GM19351 (cell line): ENCODE results near the gene AHCYL2.
"Not testable (repeated sequence)": the region's sequence is repeated elsewhere in the genome, so short reads cannot be mapped to it uniquely, and the experiment has no call there.

Experiments
- ATAC-seq: cut with Tn5 transposase; IDR thresholded peaks from one replicate; pipeline ENCODE4 v1.9.1; 2021; ENCODE audit warnings: mild to moderate bottlenecking, moderate library complexity; ENCODE audit not compliant: unreplicated experiment

Gene AHCYL2

GRCh38 chr7:129446925-129447324, 222.1 kb downstream of the AHCYL2 start:
- ATAC-seq = not testable (repeated sequence)

- not testable (repeated sequence) for ATAC-seq
Measured at GRCh38 chr7:129447445-129447844, 222.6 kb downstream of the AHCYL2 start.

DNA sequence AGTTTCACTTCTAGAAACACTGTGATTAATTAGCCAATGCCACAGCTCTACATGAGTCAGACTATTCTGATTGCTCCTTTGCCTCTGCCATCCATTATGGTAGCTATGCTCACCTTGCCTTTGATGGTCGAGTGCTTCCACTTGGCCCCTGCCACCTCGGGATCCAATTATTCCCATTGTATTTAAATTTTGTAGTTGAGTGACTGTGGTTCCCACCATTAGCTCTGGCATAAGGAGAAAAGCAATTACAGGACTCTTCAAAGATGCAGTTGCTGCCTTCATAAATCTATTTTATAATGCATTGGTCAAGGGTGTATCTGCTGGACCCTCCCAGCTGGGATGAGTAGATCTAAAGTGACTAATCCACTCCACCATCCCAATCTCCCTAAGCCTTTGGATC, 223.8 kb downstream of the AHCYL2 start:
- not testable (repeated sequence) for ATAC-seq

DNA sequence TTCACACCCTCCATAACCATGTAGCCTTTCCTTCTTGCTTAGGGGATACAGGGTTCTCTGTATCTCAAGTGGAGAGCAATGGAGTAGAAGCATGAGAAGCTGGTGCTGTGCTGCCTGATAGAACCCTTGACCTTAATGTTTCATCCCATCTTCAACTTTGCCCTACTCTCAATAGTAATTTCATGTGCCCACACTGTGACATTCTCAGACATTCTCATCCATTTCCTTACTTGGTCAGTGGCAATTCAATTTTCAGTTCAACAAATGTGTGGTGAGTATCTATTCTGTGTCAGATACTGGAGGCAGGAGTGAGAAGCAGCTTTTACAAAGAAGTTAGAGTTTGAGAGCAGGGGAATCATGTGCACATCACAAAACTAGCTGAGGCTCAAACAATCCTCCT, 225.5 kb downstream of the AHCYL2 start:
- no peak for ATAC-seq

- no peak for ATAC-seq
Measured at GRCh38 chr7:129452589-129453231, 227.9 kb downstream of the AHCYL2 start.

- no peak for ATAC-seq
Measured at GRCh38 chr7:129453510-129454248, 228.8 kb downstream of the AHCYL2 start.

GRCh38 chr7:129454249-129454551, 229.4 kb downstream of the AHCYL2 start:
- no peak for ATAC-seq

GRCh38 chr7:129456421-129456820, 231.6 kb downstream of the AHCYL2 start:
- ATAC-seq = no peak

DNA sequence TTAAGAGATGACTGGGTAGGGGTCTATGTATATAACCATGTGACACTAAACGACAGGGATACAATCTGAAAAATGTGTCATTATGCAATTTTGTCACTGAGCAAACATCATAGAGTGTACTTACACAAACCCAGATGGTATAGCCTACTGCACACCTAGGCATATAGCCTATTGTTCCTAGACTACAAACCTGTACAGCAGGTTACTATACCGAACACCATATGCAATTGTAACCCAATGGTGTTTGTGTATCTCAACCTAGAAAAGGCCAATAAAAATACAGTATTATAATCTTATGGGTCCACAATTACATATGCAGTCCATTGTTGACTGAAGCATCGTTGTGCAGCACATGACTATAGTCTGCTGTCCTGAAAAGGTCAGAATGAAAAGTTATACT, 232.3 kb downstream of the AHCYL2 start:
- no peak for ATAC-seq

GRCh38 chr7:129458171-129458570, 233.3 kb downstream of the AHCYL2 start:
- no peak for ATAC-seq

- no peak for ATAC-seq
Measured at GRCh38 chr7:129461809-129462208, 237.0 kb downstream of the AHCYL2 start.

DNA sequence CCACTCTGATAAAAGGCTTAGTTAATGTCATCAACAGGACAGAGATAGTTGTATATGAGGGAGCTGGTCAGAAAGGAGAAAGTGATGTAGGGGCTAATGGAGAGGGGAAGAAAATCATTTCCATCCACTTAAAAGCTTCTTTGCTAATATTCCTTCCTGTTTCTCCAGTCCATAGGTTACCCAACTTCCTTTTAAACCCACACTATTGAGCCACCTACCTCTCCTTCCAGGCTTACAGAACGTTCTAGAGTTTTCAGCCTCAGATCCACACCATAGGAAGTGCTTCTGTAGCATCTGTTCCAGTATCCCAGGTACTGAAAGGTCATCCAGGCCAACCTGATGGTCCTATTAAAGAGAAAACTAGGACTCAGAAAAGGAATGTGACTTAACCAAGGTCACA, 237.6 kb downstream of the AHCYL2 start:
- no peak for ATAC-seq

DNA sequence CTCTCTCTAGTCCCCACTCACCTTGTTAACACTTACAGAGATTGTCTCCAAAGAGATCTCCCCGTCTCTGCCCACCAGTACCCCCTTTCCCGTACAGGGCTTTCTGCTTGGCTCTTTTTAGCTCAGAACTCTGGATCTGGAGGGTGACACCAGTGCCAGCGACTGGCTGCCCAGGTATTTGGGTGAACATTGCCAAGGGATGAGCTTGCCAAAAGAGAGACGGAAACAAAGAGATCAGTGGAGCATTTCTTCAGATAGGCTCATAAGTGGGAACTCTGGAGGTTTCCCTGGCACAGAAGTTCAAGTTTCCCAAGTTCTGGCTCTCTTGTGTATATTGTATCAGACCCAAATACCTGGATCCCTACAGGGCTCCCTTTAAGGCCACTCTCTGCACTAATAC, 239.4 kb downstream of the AHCYL2 start:
- no peak for ATAC-seq

- no peak for ATAC-seq
Measured at GRCh38 chr7:129465080-129465479, 240.2 kb downstream of the AHCYL2 start.

- no peak for ATAC-seq
Measured at GRCh38 chr7:129466796-129467195, 242.0 kb downstream of the AHCYL2 start.

DNA sequence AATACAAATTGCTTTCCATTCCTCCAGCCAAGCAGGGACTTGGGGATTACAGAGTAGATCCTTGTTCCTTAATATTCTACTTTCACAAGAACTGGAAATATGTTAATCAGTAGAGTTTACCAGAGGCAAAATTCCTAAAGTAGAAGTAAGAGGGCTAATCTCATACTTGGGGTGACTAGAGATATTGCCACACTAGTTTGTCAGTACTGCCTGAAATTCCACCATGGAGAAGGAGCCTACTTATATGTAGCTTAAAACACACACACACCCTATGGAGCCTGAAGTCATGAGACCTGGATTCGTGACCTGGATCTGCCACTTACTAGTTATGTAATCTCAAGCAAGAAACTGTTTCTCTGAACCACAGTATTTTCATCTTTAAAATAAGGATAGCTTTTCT, 243.3 kb downstream of the AHCYL2 start:
- no peak for ATAC-seq

- peak; percentile 81 for ATAC-seq
Measured at GRCh38 chr7:129468547-129468946, 243.7 kb downstream of the AHCYL2 start.

- ATAC-seq = no peak
Measured at GRCh38 chr7:129469930-129470329, 245.1 kb downstream of the AHCYL2 start.

DNA sequence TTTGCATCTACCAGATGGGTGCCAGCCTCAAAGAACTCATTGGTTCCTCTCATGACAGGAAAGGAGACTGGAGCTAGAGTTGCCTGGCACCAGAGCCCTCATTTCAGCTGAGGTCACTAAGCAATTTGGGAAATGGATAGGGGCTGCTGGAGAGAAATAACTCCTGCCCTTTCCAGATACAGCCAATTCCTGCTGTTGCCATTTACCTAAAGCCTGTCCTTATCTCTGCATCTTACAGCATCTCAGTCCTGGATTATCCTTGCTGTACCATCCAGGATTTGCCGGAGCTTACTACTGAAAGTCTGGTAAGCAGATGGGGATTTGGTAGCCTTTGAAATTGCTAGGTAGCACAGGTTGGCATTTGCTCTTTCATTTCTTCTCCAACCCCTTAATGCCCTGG, 245.6 kb downstream of the AHCYL2 start:
- ATAC-seq = no peak

- ATAC-seq = no peak
Measured at GRCh38 chr7:129471402-129471827, 246.6 kb downstream of the AHCYL2 start.

DNA sequence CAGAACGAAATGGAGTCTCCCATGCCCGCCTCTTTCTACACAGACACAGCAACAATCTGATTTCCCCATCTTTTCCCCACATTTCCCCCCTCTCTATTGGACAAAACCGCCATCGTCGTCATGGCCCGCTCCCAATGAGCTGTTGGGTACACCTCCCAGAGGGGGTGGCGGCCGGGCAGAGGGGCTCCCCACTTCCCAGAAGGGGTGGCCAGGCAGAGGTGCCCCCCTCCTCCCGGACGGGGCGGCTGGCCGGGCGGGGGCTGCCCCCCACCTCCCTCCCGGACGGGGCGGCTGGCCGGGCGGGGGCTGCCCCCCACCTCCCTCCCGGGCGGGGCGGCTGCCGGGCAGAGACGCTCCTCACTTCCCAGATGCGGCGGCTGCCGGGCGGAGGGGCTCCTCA, 251.1 kb downstream of the AHCYL2 start:
- ATAC-seq = not testable (repeated sequence)

- not testable (repeated sequence) for ATAC-seq
Measured at GRCh38 chr7:129476398-129476797, 251.6 kb downstream of the AHCYL2 start.
